HG02678 (cell line): Measurements from ENCODE around the gene KCTD17.
A peak's percentile ranks its signal among the peaks of the same experiment; 100 is the strongest.

ENCODE experiments used
- ATAC-seq: cut with Tn5 transposase; IDR thresholded peaks from one replicate; pipeline ENCODE4 v1.9.1; 2021; ENCODE audit warnings: mild to moderate bottlenecking, moderate library complexity; ENCODE audit not compliant: unreplicated experiment

The KCTD17 gene

GRCh38 chr22:37051391-37052385 lies at the start of gene KCTD17:
TSS of gene KCTD17 (plus strand) at chr22:37051742. CDS start at chr22:37051761, 19 bp downstream.
- peak; percentile 72 for ATAC-seq

- no peak for ATAC-seq
Measured at GRCh38 chr22:37001826-37002225, 49.7 kb upstream of the KCTD17 start.

GRCh38 chr22:37002633-37003032 lies 48.9 kb upstream of the KCTD17 start:
- no peak for ATAC-seq

GRCh38 chr22:37007651-37008050 lies 43.9 kb upstream of the KCTD17 start:
- no peak for ATAC-seq

GRCh38 chr22:37008365-37008764 lies 43.2 kb upstream of the KCTD17 start:
- ATAC-seq: no peak

- no peak for ATAC-seq
Measured at GRCh38 chr22:37009490-37009889, 42.1 kb upstream of the KCTD17 start.

- no peak for ATAC-seq
Measured at GRCh38 chr22:37010174-37010573, 41.4 kb upstream of the KCTD17 start.

- no peak for ATAC-seq
Measured at GRCh38 chr22:37010976-37011375, 40.6 kb upstream of the KCTD17 start.

GRCh38 chr22:37011472-37011871 lies 40.1 kb upstream of the KCTD17 start:
- ATAC-seq: no peak

- no peak for ATAC-seq
Measured at GRCh38 chr22:37012262-37012904, 39.2 kb upstream of the KCTD17 start.

- no peak for ATAC-seq
Measured at GRCh38 chr22:37012956-37013355, 38.6 kb upstream of the KCTD17 start.

GRCh38 chr22:37014415-37014806 lies 37.1 kb upstream of the KCTD17 start:
- ATAC-seq: no peak

- ATAC-seq: no peak
Measured at GRCh38 chr22:37014835-37015586, 36.5 kb upstream of the KCTD17 start.

GRCh38 chr22:37015587-37015878 lies 36.0 kb upstream of the KCTD17 start:
- ATAC-seq: no peak

- ATAC-seq: no peak
Measured at GRCh38 chr22:37016134-37016910, 35.2 kb upstream of the KCTD17 start.

- ATAC-seq: no peak
Measured at GRCh38 chr22:37017356-37017755, 34.2 kb upstream of the KCTD17 start.

- no peak for ATAC-seq
Measured at GRCh38 chr22:37018086-37018814, 33.3 kb upstream of the KCTD17 start.

- ATAC-seq: peak; percentile 18
Measured at GRCh38 chr22:37018815-37019308, 32.7 kb upstream of the KCTD17 start.

- peak; percentile 76 for ATAC-seq
Measured at GRCh38 chr22:37019309-37020191, 32.0 kb upstream of the KCTD17 start, which contains the start of the genes MPST and TST. TSS of gene MPST (plus strand) at chr22:37019742. CDS start at chr22:37019837, 95 bp downstream. TSS of gene TST (minus strand) at chr22:37019447. CDS start at chr22:37018732, 715 bp downstream.
